LNCaP clone FGC (cell line): ENCODE measurements around the gene TSR1.

Experiments
- DNase-seq: peaks from one replicate; pipeline ENCODE4 v3.0.0-alpha.2; 2011; ENCODE audit warnings: low read depth
- H3K4me3 ChIP-seq: 2 replicates; pipeline ENCODE4 v1.5.1; 2011; ENCODE audit warnings: mild to moderate bottlenecking, low read depth, low read length, control low read depth
- CTCF ChIP-seq: IDR thresholded peaks from 2 replicates; pipeline ENCODE4 v1.5.1; 2012; ENCODE audit warnings: mild to moderate bottlenecking; ENCODE audit not compliant: control insufficient read depth, insufficient read depth; ENCODE audit errors: extremely low read depth

TSR1 gene

DNA sequence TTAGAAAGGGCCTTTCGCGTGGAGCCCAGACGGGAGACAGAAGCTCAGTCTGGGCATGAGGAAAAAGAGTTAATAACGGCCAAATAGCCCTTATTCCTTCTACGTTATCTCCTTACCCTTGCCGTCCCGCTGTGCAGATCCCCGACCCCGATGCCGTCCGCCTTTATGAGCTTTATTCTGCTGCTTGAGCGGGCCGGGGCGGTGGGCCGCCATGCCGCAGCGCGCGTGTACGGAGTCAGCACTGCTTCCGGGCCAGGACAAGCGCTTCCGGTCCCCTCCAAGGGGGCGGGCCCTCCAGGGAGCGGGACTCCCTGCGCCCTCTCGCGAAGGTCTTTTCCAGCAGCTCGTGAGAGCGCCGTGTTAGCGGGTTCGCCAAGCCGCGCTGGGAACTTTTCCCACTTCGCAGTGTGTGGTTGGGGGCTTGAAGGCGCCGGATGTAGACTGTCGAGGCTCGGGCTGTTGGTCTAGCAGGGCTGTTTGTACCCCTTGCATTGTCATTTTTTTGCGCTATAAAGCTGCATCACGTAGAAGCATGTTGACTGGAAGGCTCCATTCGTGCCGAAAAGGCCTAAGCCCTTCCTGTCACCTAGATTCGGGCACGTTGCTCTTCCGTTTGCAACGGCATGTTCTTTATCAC lies at the start of gene TSR1:
TSS of gene TSR1 (minus strand) at position 243 of the 637 bp plus-strand sequence. CDS start at position 213, 30 bp downstream.
- TF ChIP-seq CTCF = peak; percentile 58
- H3K4me3 ChIP-seq = peak within 1 kb of the TSS; percentile 98
- peak; percentile 69 for DNase-seq

GRCh38 chr17:2385240-2386210 lies 49.3 kb upstream of the TSR1 start:
- DNase-seq = no peak
- H3K4me3 ChIP-seq = no peak overlapping the region
- no peak for TF ChIP-seq CTCF

GRCh38 chr17:2384439-2385127 lies 48.3 kb upstream of the TSR1 start:
- DNase-seq = no peak
- H3K4me3 ChIP-seq = no peak overlapping the region
- TF ChIP-seq CTCF = no peak

GRCh38 chr17:2383628-2384167 lies 47.4 kb upstream of the TSR1 start:
- DNase-seq = peak; percentile 50
- no peak for TF ChIP-seq CTCF
- no peak overlapping the region for H3K4me3 ChIP-seq

GRCh38 chr17:2380950-2381649 lies 44.8 kb upstream of the TSR1 start:
- DNase-seq = no peak
- TF ChIP-seq CTCF = no peak
- H3K4me3 ChIP-seq = no peak overlapping the region
